ENCODE results near the gene RAB11FIP3. TPM values are rescaled to one million over a fixed set of nuclear protein-coding genes. Genes with fewer than 3 reads are reported as not detected.
"Not testable (repeated sequence)": the region's sequence is repeated elsewhere in the genome, so short reads cannot be mapped to it uniquely, and the experiment has no call there.

Gene RAB11FIP3
- total and polyA plus RNA-seq, 2 of the 13 experiments (the other 11 are each of a cell fraction or from before 2014, with no cell fraction given) = 34.3 to 57.6 TPM

DNA sequence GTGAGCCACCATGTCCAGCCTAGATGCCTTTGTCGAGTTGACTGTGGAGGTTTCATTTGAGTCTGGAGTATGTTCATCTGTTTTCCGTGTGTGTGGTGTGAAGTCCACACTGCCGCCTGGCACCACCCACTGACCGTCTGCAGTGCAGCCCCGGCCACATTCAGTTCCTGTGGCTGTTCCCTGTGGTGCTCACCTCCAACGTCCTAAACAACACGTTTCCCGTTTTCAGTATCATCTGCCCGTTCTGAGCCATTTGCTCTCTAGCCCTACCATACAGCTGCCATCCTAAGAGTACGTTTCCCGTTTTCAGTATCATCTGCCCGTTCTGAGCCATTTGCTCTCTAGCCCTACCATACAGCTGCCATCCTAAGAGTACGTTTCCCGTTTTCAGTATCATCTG, 82.1 kb downstream of the RAB11FIP3 start:
- 85% methylated on average over 12 of the region's 14 CpGs for WGBS (ENCODE audit: low lambda C conversion rate)
- DNase-seq (ENCODE audit: low spot score); ATAC-seq; H3K4me3 ChIP-seq (replicated peaks in 1 of 3; ENCODE audit: insufficient read depth in 1 of 3, low read depth in 2 of 3, low read length in 3 of 3); intact Hi-C loops (cut with micrococcal nuclease; ENCODE audit: unreplicated experiment); H2AFZ ChIP-seq (ENCODE audit: low read length); CTCF ChIA-PET (ENCODE audit: low intra/inter-chr PET ratio, low total read pairs); H3K9ac ChIP-seq (ENCODE audit: insufficient read depth, low read depth, low read length); H4K20me1 ChIP-seq (ENCODE audit: insufficient read depth, low read length); H3K79me2 ChIP-seq (ENCODE audit: insufficient read depth, low read length); in situ Hi-C loops (cut with HindIII; ENCODE audit: extremely low pct_ligation_motif_present, low pct_unique_long_range_greater_than_20kb); H3K9me3 ChIP-seq (ENCODE audit: low read length); H3K27me3 ChIP-seq (ENCODE audit: control insufficient read depth in 1 of 2, insufficient read depth in 2 of 2, low read length in 2 of 2): not testable (repeated sequence)
- Histone ChIP-seq H3K4me1 (ENCODE audit: insufficient read depth, low read length) (peaks cover 52% of the 10 kb centered on the region), H3K36me3 (replicated peaks in 1 of 2; ENCODE audit: control insufficient read depth in 1 of 2, insufficient read depth in 2 of 2, low read length in 2 of 2) (peaks cover 10 to 23% of the 10 kb centered on the region in 2 experiments; a peak in 3 of 5 replicates), H3K27ac (ENCODE audit: extremely low read length, insufficient read depth, low read length) (peak overlapping the region; percentile 73), H3K4me2 (ENCODE audit: low read depth, low read length) (peak overlapping the region; percentile 32; the same call in 1 of the 2 replicates)
- TF ChIP-seq, protein P1, sequence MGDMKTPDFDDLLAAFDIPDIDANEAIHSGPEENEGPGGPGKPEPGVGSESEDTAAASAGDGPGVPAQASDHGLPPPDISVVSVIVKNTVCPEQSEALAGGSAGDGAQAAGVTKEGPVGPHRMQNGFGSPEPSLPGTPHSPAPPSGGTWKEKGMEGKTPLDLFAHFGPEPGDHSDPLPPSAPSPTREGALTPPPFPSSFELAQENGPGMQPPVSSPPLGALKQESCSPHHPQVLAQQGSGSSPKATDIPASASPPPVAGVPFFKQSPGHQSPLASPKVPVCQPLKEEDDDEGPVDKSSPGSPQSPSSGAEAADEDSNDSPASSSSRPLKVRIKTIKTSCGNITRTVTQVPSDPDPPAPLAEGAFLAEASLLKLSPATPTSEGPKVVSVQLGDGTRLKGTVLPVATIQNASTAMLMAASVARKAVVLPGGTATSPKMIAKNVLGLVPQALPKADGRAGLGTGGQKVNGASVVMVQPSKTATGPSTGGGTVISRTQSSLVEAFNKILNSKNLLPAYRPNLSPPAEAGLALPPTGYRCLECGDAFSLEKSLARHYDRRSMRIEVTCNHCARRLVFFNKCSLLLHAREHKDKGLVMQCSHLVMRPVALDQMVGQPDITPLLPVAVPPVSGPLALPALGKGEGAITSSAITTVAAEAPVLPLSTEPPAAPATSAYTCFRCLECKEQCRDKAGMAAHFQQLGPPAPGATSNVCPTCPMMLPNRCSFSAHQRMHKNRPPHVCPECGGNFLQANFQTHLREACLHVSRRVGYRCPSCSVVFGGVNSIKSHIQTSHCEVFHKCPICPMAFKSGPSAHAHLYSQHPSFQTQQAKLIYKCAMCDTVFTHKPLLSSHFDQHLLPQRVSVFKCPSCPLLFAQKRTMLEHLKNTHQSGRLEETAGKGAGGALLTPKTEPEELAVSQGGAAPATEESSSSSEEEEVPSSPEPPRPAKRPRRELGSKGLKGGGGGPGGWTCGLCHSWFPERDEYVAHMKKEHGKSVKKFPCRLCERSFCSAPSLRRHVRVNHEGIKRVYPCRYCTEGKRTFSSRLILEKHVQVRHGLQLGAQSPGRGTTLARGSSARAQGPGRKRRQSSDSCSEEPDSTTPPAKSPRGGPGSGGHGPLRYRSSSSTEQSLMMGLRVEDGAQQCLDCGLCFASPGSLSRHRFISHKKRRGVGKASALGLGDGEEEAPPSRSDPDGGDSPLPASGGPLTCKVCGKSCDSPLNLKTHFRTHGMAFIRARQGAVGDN (CRISPR knock-in tag; IDR thresholded peaks at IDR 0.05) = peak; percentile 36; the same call in 1 of the 2 replicates
- peak; percentile 97 for TF ChIP-seq ZBTB38 (CRISPR knock-in tag; IDR thresholded peaks at IDR 0.05)
- TF ChIP-seq, protein P2, sequence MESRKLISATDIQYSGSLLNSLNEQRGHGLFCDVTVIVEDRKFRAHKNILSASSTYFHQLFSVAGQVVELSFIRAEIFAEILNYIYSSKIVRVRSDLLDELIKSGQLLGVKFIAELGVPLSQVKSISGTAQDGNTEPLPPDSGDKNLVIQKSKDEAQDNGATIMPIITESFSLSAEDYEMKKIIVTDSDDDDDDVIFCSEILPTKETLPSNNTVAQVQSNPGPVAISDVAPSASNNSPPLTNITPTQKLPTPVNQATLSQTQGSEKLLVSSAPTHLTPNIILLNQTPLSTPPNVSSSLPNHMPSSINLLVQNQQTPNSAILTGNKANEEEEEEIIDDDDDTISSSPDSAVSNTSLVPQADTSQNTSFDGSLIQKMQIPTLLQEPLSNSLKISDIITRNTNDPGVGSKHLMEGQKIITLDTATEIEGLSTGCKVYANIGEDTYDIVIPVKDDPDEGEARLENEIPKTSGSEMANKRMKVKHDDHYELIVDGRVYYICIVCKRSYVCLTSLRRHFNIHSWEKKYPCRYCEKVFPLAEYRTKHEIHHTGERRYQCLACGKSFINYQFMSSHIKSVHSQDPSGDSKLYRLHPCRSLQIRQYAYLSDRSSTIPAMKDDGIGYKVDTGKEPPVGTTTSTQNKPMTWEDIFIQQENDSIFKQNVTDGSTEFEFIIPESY (CRISPR knock-in tag; IDR thresholded peaks at IDR 0.05) = peak; percentile 47; the same call in 1 of the 2 replicates
- TF ChIP-seq, protein P3, sequence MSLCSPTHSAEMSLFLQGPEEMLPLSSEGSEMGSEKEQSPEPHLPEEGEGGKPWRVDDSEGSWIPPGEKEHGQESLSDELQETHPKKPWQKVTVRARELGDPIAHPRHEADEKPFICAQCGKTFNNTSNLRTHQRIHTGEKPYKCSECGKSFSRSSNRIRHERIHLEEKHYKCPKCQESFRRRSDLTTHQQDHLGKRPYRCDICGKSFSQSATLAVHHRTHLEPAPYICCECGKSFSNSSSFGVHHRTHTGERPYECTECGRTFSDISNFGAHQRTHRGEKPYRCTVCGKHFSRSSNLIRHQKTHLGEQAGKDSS (CRISPR knock-in tag; IDR thresholded peaks at IDR 0.05; ENCODE audit: borderline replicate concordance, low read depth) = peak; percentile 63; the same call in 1 of the 2 replicates
- TF ChIP-seq, protein P4, sequence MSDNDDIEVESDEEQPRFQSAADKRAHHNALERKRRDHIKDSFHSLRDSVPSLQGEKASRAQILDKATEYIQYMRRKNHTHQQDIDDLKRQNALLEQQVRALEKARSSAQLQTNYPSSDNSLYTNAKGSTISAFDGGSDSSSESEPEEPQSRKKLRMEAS (IDR thresholded peaks at IDR 0.05) = 0 out of 2 replicates have a peak, but pooled peaks have one; percentile 13
- FAIRE-seq = peak; percentile 21
- POLR2A ChIA-PET = interaction anchor here (2.2 to 2.4 kb wide), 2 partner anchors 8 to 19 kb away, joined by 8 to 20 read pairs; partner anchors contain the start of gene CAPN15
- TSS peak; percentile 20 for BruUV-seq (replicated peaks)
